Nephron progenitor cell (in vitro differentiated cells): ENCODE measurements around the gene PCIF1.

Source experiments
- DNase-seq: peaks from one replicate; pipeline ENCODE4 v3.0.0; 2021
- H3K27ac Mint-ChIP-seq: 2 replicates; pipeline ENCODE4 v1.8.0; 2021; ENCODE audit warnings: mild to moderate bottlenecking, moderate library complexity, mixed read lengths
- H3K27me3 Mint-ChIP-seq: 2 replicates; pipeline ENCODE4 v1.8.0; 2021; ENCODE audit warnings: mild to moderate bottlenecking, low read depth, mixed read lengths; ENCODE audit not compliant: poor library complexity
- H3K36me3 Mint-ChIP-seq: 2 replicates; pipeline ENCODE4 v1.8.0; 2021; ENCODE audit warnings: low read depth, mixed read lengths
- H3K4me1 Mint-ChIP-seq: 2 replicates; pipeline ENCODE4 v1.8.0; 2021; ENCODE audit warnings: mixed read lengths
- H3K4me3 Mint-ChIP-seq: 2 replicates; pipeline ENCODE4 v1.8.0; 2021; ENCODE audit warnings: mild to moderate bottlenecking, moderate library complexity, mixed read lengths
- H3K9me3 Mint-ChIP-seq: 2 replicates; pipeline ENCODE4 v1.8.0; 2021; ENCODE audit warnings: mild to moderate bottlenecking, moderate library complexity, mixed read lengths
- TF ChIP-seq, protein P1 (sequence below): fragments of 200-600 bp; sonication (generic); IDR thresholded peaks from 2 replicates; pipeline ENCODE4 v1.5.0; 2021; ENCODE audit warnings: antibody characterized with exemption

Gene PCIF1

DNA sequence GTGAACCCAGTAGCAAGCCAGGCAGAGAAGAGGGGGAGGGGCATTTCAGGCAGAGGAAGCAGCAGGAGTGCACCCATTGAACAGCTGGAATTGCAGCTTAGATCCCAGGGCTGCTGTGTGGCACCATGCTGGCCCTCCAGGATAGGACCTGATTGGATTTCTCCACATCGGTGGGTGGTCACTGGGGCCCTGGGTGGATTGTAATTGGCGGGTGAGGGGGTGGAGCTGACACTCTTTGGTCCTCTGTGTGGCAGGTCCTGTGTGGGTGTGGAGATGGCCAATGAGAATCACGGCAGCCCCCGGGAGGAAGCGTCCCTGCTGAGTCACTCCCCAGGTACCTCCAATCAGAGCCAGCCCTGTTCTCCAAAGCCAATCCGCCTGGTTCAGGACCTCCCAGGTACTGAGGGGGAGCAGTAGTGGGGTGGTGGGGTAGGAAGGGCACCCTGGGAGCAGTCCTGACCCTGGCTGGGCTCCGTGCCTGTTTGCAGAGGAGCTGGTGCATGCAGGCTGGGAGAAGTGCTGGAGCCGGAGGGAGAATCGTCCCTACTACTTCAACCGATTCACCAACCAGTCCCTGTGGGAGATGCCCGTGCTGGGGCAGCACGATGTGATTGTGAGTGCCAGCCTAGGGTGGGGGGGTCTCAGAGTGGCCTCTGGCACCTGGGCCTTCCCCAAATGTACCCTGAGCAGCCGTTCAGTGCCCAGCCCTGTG is 4.4 kb downstream of the PCIF1 start:
- TF ChIP-seq, protein P1, sequence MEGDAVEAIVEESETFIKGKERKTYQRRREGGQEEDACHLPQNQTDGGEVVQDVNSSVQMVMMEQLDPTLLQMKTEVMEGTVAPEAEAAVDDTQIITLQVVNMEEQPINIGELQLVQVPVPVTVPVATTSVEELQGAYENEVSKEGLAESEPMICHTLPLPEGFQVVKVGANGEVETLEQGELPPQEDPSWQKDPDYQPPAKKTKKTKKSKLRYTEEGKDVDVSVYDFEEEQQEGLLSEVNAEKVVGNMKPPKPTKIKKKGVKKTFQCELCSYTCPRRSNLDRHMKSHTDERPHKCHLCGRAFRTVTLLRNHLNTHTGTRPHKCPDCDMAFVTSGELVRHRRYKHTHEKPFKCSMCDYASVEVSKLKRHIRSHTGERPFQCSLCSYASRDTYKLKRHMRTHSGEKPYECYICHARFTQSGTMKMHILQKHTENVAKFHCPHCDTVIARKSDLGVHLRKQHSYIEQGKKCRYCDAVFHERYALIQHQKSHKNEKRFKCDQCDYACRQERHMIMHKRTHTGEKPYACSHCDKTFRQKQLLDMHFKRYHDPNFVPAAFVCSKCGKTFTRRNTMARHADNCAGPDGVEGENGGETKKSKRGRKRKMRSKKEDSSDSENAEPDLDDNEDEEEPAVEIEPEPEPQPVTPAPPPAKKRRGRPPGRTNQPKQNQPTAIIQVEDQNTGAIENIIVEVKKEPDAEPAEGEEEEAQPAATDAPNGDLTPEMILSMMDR = no peak
- Mint-ChIP-seq H3K36me3 (peaks cover 41% of the 10 kb centered on the region), H3K9me3 (no peaks in the 10 kb centered on the region), H3K4me3 (no peak overlapping the region), H3K27ac (no peak overlapping the region), H3K4me1 (peaks cover 25% of the 10 kb centered on the region), H3K27me3 (no peaks in the 10 kb centered on the region)
- no peak for DNase-seq

DNA sequence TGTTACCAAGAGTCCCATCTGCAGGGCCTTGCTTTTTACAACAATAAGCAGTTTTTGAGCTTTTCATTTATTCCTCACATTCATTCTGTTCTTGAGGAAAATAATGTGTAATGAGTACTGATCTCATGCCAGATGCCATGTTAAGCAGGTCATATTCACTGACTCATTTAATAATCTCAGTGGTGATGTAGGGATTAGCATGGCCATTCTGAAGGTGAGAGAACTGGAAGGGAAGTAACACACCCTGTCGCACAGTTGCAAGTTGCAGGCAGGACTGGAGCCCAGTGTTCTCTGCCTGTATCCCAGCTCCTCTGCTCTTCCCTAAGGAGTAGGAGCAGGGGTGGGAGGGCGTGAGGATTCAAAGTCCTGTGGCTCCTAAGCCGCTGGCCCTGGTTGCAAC is 5.6 kb downstream of the PCIF1 start:
- Mint-ChIP-seq H3K9me3 (no peaks in the 10 kb centered on the region), H3K36me3 (peaks cover 52% of the 10 kb centered on the region), H3K27ac (peak overlapping the region; percentile 69), H3K4me1 (peaks cover 24% of the 10 kb centered on the region), H3K4me3 (no peak overlapping the region), H3K27me3 (no peaks in the 10 kb centered on the region)
- no peak for DNase-seq
- TF ChIP-seq, protein P1 = no peak

DNA sequence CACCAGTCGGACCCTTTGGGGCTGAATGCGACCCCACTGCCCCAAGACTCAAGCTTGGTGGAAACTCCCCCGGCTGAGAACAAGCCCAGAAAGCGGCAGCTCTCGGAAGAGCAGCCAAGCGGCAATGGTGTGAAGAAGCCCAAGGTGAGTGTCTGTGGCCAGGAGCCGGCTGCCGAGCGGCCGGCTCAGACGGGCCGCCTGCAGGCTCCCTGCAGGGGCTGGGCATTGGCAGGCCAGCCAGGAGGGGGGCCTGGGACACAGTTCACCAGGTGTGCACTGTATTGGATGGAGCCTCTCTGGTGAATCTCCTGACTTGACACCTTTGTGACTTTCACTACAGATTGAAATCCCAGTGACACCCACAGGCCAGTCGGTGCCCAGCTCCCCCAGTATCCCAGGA is 6.0 kb downstream of the PCIF1 start:
- Mint-ChIP-seq H3K4me3 (no peak overlapping the region), H3K27me3 (no peaks in the 10 kb centered on the region), H3K4me1 (peaks cover 20% of the 10 kb centered on the region), H3K9me3 (no peaks in the 10 kb centered on the region), H3K27ac (peak overlapping the region; percentile 69), H3K36me3 (peaks cover 52% of the 10 kb centered on the region)
- TF ChIP-seq, protein P1 = no peak
- no peak for DNase-seq

DNA sequence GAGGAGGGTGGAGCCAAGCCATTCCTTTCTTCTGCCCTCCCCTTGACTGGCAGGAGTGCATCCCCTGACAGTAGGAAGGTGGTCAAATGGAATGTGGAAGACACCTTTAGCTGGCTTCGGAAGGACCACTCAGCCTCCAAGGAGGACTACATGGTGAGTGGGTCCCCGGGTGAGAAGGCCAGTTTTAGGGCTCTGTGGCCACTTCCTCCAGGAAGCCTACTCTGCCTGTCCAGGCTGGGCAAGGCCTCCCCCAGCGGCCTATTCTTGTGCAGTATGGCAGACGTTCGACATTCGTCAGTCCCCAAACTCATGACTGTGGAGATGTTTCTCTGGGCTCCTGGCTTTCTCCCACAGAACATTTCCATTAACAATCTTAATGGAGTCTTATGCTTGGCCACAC is 9.1 kb downstream of the PCIF1 start:
- TF ChIP-seq, protein P1 = no peak
- H3K9me3 Mint-ChIP-seq = no peaks in the 10 kb centered on the region
- H3K4me1 Mint-ChIP-seq = peaks cover 6% of the 10 kb centered on the region
- DNase-seq = no peak
- peaks cover 37% of the 10 kb centered on the region for H3K36me3 Mint-ChIP-seq
- H3K27ac Mint-ChIP-seq = no peak overlapping the region
- H3K4me3 Mint-ChIP-seq = no peak overlapping the region
- H3K27me3 Mint-ChIP-seq = peaks cover 3% of the 10 kb centered on the region

DNA sequence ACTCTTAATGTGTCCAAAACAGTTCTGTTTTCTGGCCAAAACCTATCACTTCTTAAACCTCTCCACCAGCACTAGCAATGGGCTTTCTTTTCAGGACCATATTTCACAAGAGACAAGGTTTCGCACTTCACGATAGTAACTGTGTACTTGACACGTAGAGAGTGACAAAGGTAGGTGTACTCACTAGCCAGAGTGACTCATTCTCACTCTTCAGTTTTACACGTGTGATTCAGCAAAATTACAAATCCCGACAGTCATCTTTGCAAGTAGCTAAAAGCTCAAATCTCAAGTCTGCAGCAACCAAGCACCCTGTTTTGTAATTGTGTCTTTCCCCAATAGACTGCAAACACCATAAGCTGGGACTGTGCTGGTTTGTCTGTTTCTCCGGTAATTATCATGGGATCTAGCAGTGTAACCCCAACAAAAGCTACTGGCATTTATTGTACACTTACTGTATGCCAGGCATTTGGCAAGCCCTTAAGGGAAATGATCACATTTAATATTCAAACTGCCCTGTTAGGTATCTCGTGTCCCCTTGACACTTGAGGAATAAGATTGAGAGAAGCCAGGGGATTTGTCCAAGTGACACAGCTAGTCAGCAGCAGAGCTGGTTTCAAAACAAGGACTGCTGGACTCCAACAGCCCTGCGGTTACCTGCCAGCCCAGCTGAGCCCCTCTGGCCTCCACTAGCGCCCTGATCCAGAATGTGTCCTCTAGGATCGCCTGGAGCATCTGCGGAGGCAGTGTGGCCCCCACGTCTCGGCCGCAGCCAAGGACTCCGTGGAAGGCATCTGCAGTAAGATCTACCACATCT is 9.9 kb downstream of the PCIF1 start:
- H3K27me3 Mint-ChIP-seq = peaks cover 3% of the 10 kb centered on the region
- H3K4me1 Mint-ChIP-seq = peaks cover 5% of the 10 kb centered on the region
- TF ChIP-seq, protein P1 = no peak
- DNase-seq = no peak
- no peak overlapping the region for H3K4me3 Mint-ChIP-seq
- peak overlapping the region; percentile 83 for H3K27ac Mint-ChIP-seq
- peaks cover 36% of the 10 kb centered on the region for H3K36me3 Mint-ChIP-seq
- H3K9me3 Mint-ChIP-seq = no peaks in the 10 kb centered on the region
